ENCODE measurements around the gene TTLL11. TPM values are rescaled to one million over a fixed set of nuclear protein-coding genes. Genes with fewer than 3 reads are reported as not detected.

TTLL11 gene
- total RNA-seq, 2 donors from 2014 or later: 11.7 to 11.9 TPM

- Histone ChIP-seq H3K27ac (no peak overlapping the region), H3K36me3 (no peaks in the 10 kb centered on the region), H3K4me3 (no peak overlapping the region), H3K27me3 (replicated peaks; ENCODE audit: insufficient read depth) (no peaks in the 10 kb centered on the region), H3K9me3 (no peaks in the 10 kb centered on the region), H3K4me1 (replicated peaks) (no peaks in the 10 kb centered on the region)
- 88% methylated on average over 3 of the region's 3 CpGs for WGBS
- no peak for DNase-seq (ENCODE audit: low spot score)
- TF ChIP-seq CTCF (IDR thresholded peaks at IDR 0.05) (no peak), POLR2A (IDR thresholded peaks at IDR 0.05) (no peak), POLR2AphosphoS5 (IDR thresholded peaks at IDR 0.05) (no peak)
- intact Hi-C loops (cut with DNase I): no loop called here
Measured at GRCh38 chr9:122029898-122030297, 63.2 kb downstream of the TTLL11 start.

- Histone ChIP-seq H3K27ac (no peak overlapping the region), H3K4me1 (replicated peaks) (no peaks in the 10 kb centered on the region), H3K4me3 (no peak overlapping the region), H3K27me3 (replicated peaks; ENCODE audit: insufficient read depth) (no peaks in the 10 kb centered on the region), H3K36me3 (no peaks in the 10 kb centered on the region), H3K9me3 (no peaks in the 10 kb centered on the region)
- no peak for TF ChIP-seq POLR2AphosphoS5 (IDR thresholded peaks at IDR 0.05)
- no peak for TF ChIP-seq POLR2A (IDR thresholded peaks at IDR 0.05)
- TF ChIP-seq CTCF (IDR thresholded peaks at IDR 0.05): no peak
- intact Hi-C loops (cut with DNase I): no loop called here
- 89% methylated on average over 1 of the region's 1 CpG for WGBS
- no peak for DNase-seq (ENCODE audit: low spot score)
Measured at GRCh38 chr9:122028089-122028488, 65.0 kb downstream of the TTLL11 start.

- no peak for DNase-seq (ENCODE audit: low spot score)
- H3K9me3 ChIP-seq: no peaks in the 10 kb centered on the region
- H3K27me3 ChIP-seq (replicated peaks; ENCODE audit: insufficient read depth): no peaks in the 10 kb centered on the region
- WGBS: 39% methylated on average over 2 of the region's 2 CpGs
- H3K4me3 ChIP-seq: no peak overlapping the region
- H3K36me3 ChIP-seq: no peaks in the 10 kb centered on the region
- no peak overlapping the region for H3K27ac ChIP-seq
- intact Hi-C loops (cut with DNase I): no loop called here
- TF ChIP-seq POLR2AphosphoS5 (IDR thresholded peaks at IDR 0.05) (no peak), CTCF (IDR thresholded peaks at IDR 0.05) (no peak), POLR2A (IDR thresholded peaks at IDR 0.05) (no peak)
- no peaks in the 10 kb centered on the region for H3K4me1 ChIP-seq (replicated peaks)
Measured at GRCh38 chr9:122020398-122020797, 72.7 kb downstream of the TTLL11 start.

- DNase-seq (ENCODE audit: low spot score): no peak
- Histone ChIP-seq H3K4me1 (replicated peaks) (no peaks in the 10 kb centered on the region), H3K36me3 (no peaks in the 10 kb centered on the region), H3K27me3 (replicated peaks; ENCODE audit: insufficient read depth) (no peaks in the 10 kb centered on the region), H3K9me3 (no peaks in the 10 kb centered on the region), H3K4me3 (no peak overlapping the region), H3K27ac (no peak overlapping the region)
- TF ChIP-seq POLR2A (IDR thresholded peaks at IDR 0.05) (no peak), CTCF (IDR thresholded peaks at IDR 0.05) (peak in 3 of 4 experiments; percentile 10 to 31 (median 15))
- intact Hi-C loops (cut with DNase I): no loop called here
- WGBS: 14% methylated on average over 6 of the region's 6 CpGs
Measured at GRCh38 chr9:122016744-122017143, 76.4 kb downstream of the TTLL11 start.

- Histone ChIP-seq H3K4me3 (no peak overlapping the region), H3K27ac (no peak overlapping the region), H3K36me3 (no peaks in the 10 kb centered on the region), H3K4me1 (replicated peaks) (no peaks in the 10 kb centered on the region), H3K27me3 (replicated peaks; ENCODE audit: insufficient read depth) (no peaks in the 10 kb centered on the region), H3K9me3 (no peaks in the 10 kb centered on the region)
- WGBS: 60% methylated on average over 7 of the region's 7 CpGs
- no peak for TF ChIP-seq POLR2A (IDR thresholded peaks at IDR 0.05)
- no peak for TF ChIP-seq POLR2AphosphoS5 (IDR thresholded peaks at IDR 0.05)
- no peak for TF ChIP-seq CTCF (IDR thresholded peaks at IDR 0.05)
- DNase-seq (ENCODE audit: low spot score): no peak
- intact Hi-C loops (cut with DNase I): no loop called here
Measured at GRCh38 chr9:122016309-122016708, 76.8 kb downstream of the TTLL11 start.

Measured in prostate gland (tissue), 2 donors.